ENCODE data around the gene SLC28A2. TPM values are rescaled to one million over a fixed set of nuclear protein-coding genes. Genes with fewer than 3 reads are reported as not detected.

Gene SLC28A2
- polyA plus RNA-seq, 2 of the 4 experiments (the other 2 are of a cell fraction): 0.35 TPM; not detected in 1

GRCh38 chr15:45304711-45305110 lies 52.7 kb downstream of the SLC28A2 start:
- no peak for ATAC-seq
- no peak for DNase-seq (ENCODE audit: low read depth in 1 of 2, low spot score in 1 of 2)
- H3K27ac ChIP-seq: no peak overlapping the region
- H3K4me3 ChIP-seq: no peak overlapping the region
- ChIA-PET POLR2A (no interaction called here), CTCF (interaction anchor here (0.7 to 1.8 kb wide), 3 partner anchors 11 to 250 kb away, joined by 3 to 5 read pairs (median 4); no protein-coding TSS in a partner anchor)
- no peaks in the 10 kb centered on the region for H3K4me1 ChIP-seq
- no peak for TF ChIP-seq TFCP2L1 (CRISPR knock-in tag; IDR thresholded peaks at IDR 0.05)
- TF ChIP-seq POLR2A (IDR thresholded peaks at IDR 0.05; ENCODE audit: low read length): no peak
- no peak for TF ChIP-seq RFX5 (IDR thresholded peaks at IDR 0.05)
- no peak for TF ChIP-seq EP300 (IDR thresholded peaks at IDR 0.05)
- no peak for TF ChIP-seq HOXB5 (CRISPR knock-in tag; IDR thresholded peaks at IDR 0.05)
- TF ChIP-seq HOXB13 (CRISPR knock-in tag; IDR thresholded peaks at IDR 0.05; ENCODE audit: low read depth): no peak
- TF ChIP-seq CTCF (IDR thresholded peaks at IDR 0.05): no peak
- no peak for TF ChIP-seq RNF2 (IDR thresholded peaks at IDR 0.05; ENCODE audit: borderline replicate concordance, low read depth)
- no peak for TF ChIP-seq RARB (CRISPR knock-in tag; IDR thresholded peaks at IDR 0.05)
- no peak for TF ChIP-seq USF2 (IDR thresholded peaks at IDR 0.05)
- TF ChIP-seq FOSL2 (IDR thresholded peaks at IDR 0.05): no peak
- no peak for TF ChIP-seq FOSL2 (CRISPR knock-in tag; IDR thresholded peaks at IDR 0.05)
- no peak for TF ChIP-seq RCOR1 (IDR thresholded peaks at IDR 0.05; ENCODE audit: low read depth, low read length)
- TF ChIP-seq ZSCAN20 (CRISPR knock-in tag; IDR thresholded peaks at IDR 0.05): no peak
- TF ChIP-seq HDAC2 (IDR thresholded peaks at IDR 0.05): no peak
- TF ChIP-seq NR3C1 (IDR thresholded peaks at IDR 0.05): no peak
- TF ChIP-seq E2F6 (IDR thresholded peaks at IDR 0.05; ENCODE audit: borderline replicate concordance, low read depth): no peak
- H3K9me3 ChIP-seq: no peaks in the 10 kb centered on the region
- no peak for FAIRE-seq
- 58% methylated on average over 3 of the region's 3 CpGs for WGBS (ENCODE audit: missing lambda C conversion rate)
- no peak overlapping the region for H3K4me2 ChIP-seq

- ATAC-seq (no peak), FAIRE-seq (no peak), DNase-seq (ENCODE audit: low read depth in 1 of 2, low spot score in 1 of 2) (no peak)
- ChIA-PET POLR2A (no interaction called here), CTCF (interaction anchor here (1.8 kb wide), 1 partner anchor 93 kb away, joined by 5 read pairs; no protein-coding TSS in a partner anchor)
- H3K9me3 ChIP-seq: no peaks in the 10 kb centered on the region
- H3K4me3 ChIP-seq: no peak overlapping the region
- 8% methylated on average over 3 of the region's 4 CpGs for WGBS (ENCODE audit: missing lambda C conversion rate)
- no peak for TF ChIP-seq RFX5 (IDR thresholded peaks at IDR 0.05)
- TF ChIP-seq CEBPB (IDR thresholded peaks at IDR 0.05): no peak
- TF ChIP-seq ELK1 (IDR thresholded peaks at IDR 0.05; ENCODE audit: low read depth, low read length): no peak
- TF ChIP-seq CTCF (IDR thresholded peaks at IDR 0.05): no peak
- no peak for TF ChIP-seq HOXA7 (CRISPR knock-in tag; IDR thresholded peaks at IDR 0.05)
- no peak for TF ChIP-seq NR3C1 (IDR thresholded peaks at IDR 0.05)
- no peak for TF ChIP-seq CBX8 (IDR thresholded peaks at IDR 0.05)
- TF ChIP-seq ZFP36 (IDR thresholded peaks at IDR 0.05; ENCODE audit: borderline replicate concordance, partially characterized antibody): no peak
- TF ChIP-seq HES2 (IDR thresholded peaks at IDR 0.05): no peak
- no peak for TF ChIP-seq SREBF2 (IDR thresholded peaks at IDR 0.05)
- no peak for TF ChIP-seq TFCP2L1 (CRISPR knock-in tag; IDR thresholded peaks at IDR 0.05)
- TF ChIP-seq EP300 (IDR thresholded peaks at IDR 0.05): no peak
- TF ChIP-seq ZNF302 (CRISPR knock-in tag; IDR thresholded peaks at IDR 0.05): no peak
- TF ChIP-seq FOSB (CRISPR knock-in tag; IDR thresholded peaks at IDR 0.05): no peak
- H3K4me2 ChIP-seq: no peak overlapping the region
- no peaks in the 10 kb centered on the region for H3K4me1 ChIP-seq
- no peak overlapping the region for H3K27ac ChIP-seq
Measured at GRCh38 chr15:45306105-45306504, 54.1 kb downstream of the SLC28A2 start.
